ENCODE measurements around the gene MTF1.
"Not testable (repeated sequence)": the region's sequence is repeated elsewhere in the genome, so short reads cannot be mapped to it uniquely, and the experiment has no call there.

The MTF1 gene

DNA sequence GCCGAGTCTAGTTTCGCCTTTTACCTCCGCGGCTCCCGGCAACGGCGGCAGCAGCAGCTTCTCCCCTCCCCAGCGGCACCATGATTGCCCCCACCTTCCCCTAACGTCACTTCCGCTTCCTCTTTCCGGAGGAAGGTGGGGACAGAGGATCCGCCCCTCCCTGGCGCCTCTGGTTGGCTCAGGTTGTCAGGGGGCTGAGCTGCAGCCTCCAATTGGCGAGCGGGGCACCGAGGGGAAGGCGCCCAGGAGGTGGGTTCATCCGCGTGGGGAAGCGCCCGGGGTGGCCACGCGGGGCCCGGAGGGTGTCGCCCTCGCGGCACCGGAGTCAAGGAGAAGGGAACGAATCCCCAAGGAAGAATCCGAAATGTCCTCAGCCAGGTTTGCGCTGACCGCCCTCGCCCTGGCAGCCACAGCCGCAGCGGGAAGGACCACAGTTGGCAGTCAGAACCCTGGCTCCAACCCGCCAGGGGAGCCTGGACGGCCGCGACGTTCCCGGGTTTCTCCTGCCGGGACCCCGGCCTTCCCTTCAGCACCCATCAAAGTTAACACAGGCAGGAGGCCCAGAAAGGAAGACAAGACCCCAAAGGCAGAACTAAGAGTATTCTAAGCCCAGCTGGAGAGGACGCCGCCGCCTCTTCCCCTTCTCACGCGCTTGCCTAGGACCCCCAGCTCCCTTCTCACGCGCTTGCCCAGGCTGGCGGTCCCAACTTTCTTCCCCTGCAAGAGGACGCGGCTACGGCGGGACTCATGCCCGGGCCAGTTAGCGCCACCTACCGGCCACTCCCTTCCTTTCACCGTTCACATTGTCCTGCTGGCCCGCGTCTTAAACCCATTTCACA is at the start of gene MTF1:
Gene MTF1 (minus strand): TSS at position 86 of the 839 bp plus-strand sequence. CDS start 1,934 bp downstream, outside the sequence.
- H3K4me3 ChIP-seq (ENCODE audit: low read depth, low read length): peak within 1 kb of the TSS; percentile 100
- TF ChIP-seq, protein P1, sequence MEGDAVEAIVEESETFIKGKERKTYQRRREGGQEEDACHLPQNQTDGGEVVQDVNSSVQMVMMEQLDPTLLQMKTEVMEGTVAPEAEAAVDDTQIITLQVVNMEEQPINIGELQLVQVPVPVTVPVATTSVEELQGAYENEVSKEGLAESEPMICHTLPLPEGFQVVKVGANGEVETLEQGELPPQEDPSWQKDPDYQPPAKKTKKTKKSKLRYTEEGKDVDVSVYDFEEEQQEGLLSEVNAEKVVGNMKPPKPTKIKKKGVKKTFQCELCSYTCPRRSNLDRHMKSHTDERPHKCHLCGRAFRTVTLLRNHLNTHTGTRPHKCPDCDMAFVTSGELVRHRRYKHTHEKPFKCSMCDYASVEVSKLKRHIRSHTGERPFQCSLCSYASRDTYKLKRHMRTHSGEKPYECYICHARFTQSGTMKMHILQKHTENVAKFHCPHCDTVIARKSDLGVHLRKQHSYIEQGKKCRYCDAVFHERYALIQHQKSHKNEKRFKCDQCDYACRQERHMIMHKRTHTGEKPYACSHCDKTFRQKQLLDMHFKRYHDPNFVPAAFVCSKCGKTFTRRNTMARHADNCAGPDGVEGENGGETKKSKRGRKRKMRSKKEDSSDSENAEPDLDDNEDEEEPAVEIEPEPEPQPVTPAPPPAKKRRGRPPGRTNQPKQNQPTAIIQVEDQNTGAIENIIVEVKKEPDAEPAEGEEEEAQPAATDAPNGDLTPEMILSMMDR (IDR thresholded peaks at IDR 0.05; ENCODE audit: low read depth, low read length): peak; percentile 94
- DNase-seq (ENCODE audit: low read depth, low spot score): peak; percentile 97
- in situ Hi-C loops (cut with HindIII; ENCODE audit: low sequenced_read_pairs): no loop called here

DNA sequence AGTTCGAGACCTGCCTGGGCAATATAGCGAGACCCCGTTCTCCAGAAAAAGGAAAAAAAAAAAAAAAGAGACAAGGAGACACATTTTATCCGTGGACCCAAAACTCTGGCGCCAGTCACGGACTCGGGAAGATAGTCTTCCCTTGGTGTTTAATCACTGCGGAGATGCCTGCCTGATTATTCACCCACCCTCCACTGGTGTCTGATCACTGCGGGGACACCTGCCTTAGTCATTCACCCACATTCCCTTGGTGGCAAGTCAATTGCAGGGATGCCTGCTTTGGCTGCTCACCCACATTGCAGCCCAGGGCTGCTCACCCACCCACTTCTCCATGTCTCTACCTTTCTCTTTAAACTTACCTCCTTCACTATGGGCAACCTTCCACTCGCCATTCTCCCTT is 49.1 kb upstream of the MTF1 start:
- DNase-seq (ENCODE audit: low read depth, low spot score); in situ Hi-C loops (cut with HindIII; ENCODE audit: low sequenced_read_pairs): not testable (repeated sequence)

DNA sequence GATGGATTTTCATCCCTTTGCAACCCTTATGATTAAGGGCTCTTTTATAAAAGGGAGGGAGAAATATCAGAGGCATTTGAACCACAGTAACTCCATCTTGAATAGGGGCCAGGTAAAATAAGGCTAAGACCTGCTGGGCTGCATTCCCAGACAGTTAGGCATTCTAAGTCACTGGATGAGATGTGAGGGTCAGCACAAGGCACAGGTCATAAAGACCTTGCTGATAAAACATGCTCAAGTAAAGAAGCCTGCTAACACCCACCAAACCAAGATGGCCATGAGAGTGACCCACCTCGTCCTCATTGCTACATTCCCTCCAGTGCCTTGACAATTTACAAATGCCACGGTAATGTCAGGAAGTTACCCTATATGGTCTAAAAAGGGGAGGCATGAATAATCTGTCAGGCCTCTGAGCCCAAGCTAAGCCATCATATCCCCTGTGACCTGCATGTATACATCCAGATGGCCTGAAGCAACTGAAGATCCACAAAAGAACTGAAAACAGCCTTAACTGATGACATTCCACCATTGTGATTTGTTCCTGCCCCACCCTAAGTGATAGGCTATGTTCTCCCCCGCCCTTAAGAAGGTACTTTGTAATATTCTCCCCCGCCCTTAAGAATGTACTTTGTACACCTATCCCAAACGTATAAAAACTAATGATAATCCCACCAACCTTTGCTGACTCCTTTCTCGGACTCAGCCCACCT is 48.2 kb upstream of the MTF1 start:
- DNase-seq (ENCODE audit: low read depth, low spot score); H3K4me3 ChIP-seq (ENCODE audit: low read depth, low read length); in situ Hi-C loops (cut with HindIII; ENCODE audit: low sequenced_read_pairs): not testable (repeated sequence)

More for the DNA sequence above, 49.1 kb upstream of the MTF1 start:
- H3K4me3 ChIP-seq (ENCODE audit: low read depth, low read length): not testable (repeated sequence)

DNA sequence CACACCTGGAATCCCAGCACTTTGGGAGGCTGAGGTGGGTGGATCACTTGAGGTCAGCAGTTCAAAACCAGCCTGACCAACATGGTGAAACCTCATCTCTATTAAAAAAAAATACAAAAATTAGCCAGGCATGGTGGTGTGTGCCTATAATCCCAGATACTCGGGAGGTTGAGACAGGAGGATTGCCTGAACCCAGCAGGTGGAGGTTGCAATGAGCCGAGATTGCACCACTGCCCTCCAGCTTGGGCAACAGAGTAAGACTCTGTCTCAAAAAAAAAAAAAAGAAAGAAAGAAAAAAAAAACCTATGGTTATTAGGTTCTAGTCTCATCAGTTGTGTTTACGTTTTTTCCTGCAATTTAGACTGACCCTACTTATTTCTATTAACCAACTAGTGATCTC is 47.2 kb upstream of the MTF1 start:
- in situ Hi-C loops (cut with HindIII; ENCODE audit: low sequenced_read_pairs); H3K4me3 ChIP-seq (ENCODE audit: low read depth, low read length); DNase-seq (ENCODE audit: low read depth, low spot score): not testable (repeated sequence)

DNA sequence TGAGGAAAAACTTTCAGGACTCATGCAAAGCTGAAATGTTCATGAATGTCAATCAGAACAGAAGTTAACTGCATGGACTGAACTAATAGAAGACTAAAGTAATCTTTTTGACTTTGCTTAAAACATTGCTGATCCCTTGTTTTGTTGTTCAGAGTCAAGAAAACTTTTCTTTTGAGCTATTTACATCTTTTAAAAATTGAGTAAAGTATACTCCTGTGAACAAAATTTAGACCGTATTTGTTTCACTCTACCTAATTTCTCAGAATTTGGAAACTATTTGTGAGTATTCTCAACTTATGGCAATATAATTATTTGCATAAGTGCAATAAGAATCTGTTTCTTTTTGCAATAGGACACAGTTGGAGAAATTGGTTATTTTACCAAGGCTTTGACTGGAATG is 46.3 kb upstream of the MTF1 start:
- no peak overlapping the region for H3K4me3 ChIP-seq (ENCODE audit: low read depth, low read length)
- in situ Hi-C loops (cut with HindIII; ENCODE audit: low sequenced_read_pairs): no loop called here
- DNase-seq (ENCODE audit: low read depth, low spot score): no peak
- TF ChIP-seq, protein P1 (IDR thresholded peaks at IDR 0.05; ENCODE audit: low read depth, low read length): no peak

DNA sequence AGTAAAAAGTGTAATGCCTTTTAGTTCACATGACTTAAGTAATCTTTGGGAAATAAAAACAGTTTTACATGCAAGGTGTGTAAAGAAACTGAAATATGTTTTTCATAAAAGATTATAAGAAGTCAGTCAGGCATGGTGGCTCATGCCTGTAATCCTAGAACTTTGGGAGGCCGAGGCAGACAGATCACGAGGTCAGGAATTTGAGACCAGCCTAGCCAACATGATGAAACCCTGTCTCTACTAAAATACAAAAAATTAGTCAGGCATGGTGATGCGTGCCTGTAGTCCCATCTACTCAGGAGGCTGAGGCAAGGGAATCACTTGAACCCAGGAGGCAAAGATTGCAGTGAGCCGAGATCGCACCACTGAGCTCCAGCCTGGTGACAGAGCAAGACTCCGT is 44.5 kb upstream of the MTF1 start:
- DNase-seq (ENCODE audit: low read depth, low spot score); H3K4me3 ChIP-seq (ENCODE audit: low read depth, low read length); in situ Hi-C loops (cut with HindIII; ENCODE audit: low sequenced_read_pairs): not testable (repeated sequence)

DNA sequence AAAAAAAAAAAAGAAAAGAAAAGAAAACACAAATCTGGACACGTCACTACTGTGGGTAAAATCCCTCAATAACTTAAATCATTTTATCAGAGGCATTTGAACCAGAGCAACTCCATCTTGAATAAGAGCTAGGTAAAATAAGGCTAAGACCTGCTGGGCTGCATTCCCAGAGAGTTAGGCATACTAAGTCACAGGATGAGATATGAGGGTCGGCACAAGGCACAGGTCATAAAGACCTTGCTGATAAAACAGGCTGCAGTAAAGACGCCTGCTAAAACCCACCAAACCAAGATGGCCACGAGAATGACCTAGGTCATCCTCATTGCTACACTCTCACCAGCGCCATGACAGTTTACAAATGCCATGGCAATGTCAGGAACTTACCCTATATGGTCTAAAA is 43.6 kb upstream of the MTF1 start:
- in situ Hi-C loops (cut with HindIII; ENCODE audit: low sequenced_read_pairs): no loop called here
- H3K4me3 ChIP-seq (ENCODE audit: low read depth, low read length): no peak overlapping the region
- TF ChIP-seq, protein P1 (IDR thresholded peaks at IDR 0.05; ENCODE audit: low read depth, low read length): no peak
- DNase-seq (ENCODE audit: low read depth, low spot score): no peak

DNA sequence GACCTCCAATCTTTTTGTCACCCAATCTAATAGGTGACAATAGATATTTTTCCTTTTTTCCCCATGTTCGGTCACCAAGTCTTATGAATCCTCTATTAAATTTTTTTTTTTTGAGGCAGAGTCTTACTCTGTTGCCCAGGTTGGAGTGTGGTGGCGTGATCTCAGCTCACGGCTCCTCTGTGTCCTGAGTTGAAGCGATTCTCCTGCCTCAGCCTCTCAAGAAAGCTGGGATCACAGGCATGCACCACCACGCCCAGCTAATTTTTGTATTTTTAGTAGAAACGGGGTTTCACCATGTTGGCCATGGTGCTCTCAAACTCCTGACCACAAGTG is 42.5 kb upstream of the MTF1 start:
- DNase-seq (ENCODE audit: low read depth, low spot score): no peak

More for the DNA sequence above, 42.5 kb upstream of the MTF1 start:
- in situ Hi-C loops (cut with HindIII; ENCODE audit: low sequenced_read_pairs): no loop called here
- no peak overlapping the region for H3K4me3 ChIP-seq (ENCODE audit: low read depth, low read length)
- TF ChIP-seq, protein P1 (IDR thresholded peaks at IDR 0.05; ENCODE audit: low read depth, low read length): no peak
